Esophagus squamous epithelium (tissue), 5 donors: ENCODE data around the gene TXNDC11. TPM values are rescaled to one million over a fixed set of nuclear protein-coding genes. Genes with fewer than 3 reads are reported as not detected.
A peak's percentile ranks its signal among the peaks of the same experiment; 100 is the strongest.

Source experiments
- DNase-seq: peaks from one replicate; lab custom pipeline; 2025; lab: John Stamatoyannopoulos, UW
- H3K27ac ChIP-seq, 4 donors: fragments of 200-600 bp; sonication (generic); one replicate each; pipeline ENCODE4 v1.5.1; 2016 to 2019; ENCODE audit warnings: mild to moderate bottlenecking in 1 of 4
- H3K27me3 ChIP-seq, 4 donors: fragments of 200-600 bp; sonication (generic); 1 replicate in 3 of 4; 2 replicates in 1 of 4; pipeline versions ENCODE4 v1.5.1 to v1.6.0; 2017 to 2021; ENCODE audit warnings: antibody characterized with exemption in 1 of 4
- H3K36me3 ChIP-seq, 3 donors: fragments of 200-600 bp; sonication (generic); one replicate each; pipeline ENCODE4 v1.5.1; 2016 to 2019
- H3K4me1 ChIP-seq, 3 donors: fragments of 200-600 bp; sonication (generic); one replicate each; pipeline ENCODE4 v1.5.1; 2017 to 2019
- H3K4me3 ChIP-seq, 4 donors: fragments of 200-600 bp; sonication (generic); 1 replicate in 3 of 4; 2 replicates in 1 of 4; pipeline ENCODE4 v1.5.1; 2016 to 2019; ENCODE audit warnings: mild to moderate bottlenecking in 2 of 4, moderate library complexity in 1 of 4
- H3K9me3 ChIP-seq, 3 donors: fragments of 200-600 bp; sonication (generic); one replicate each; pipeline ENCODE4 v1.5.1; 2016 to 2019
- CTCF ChIP-seq, 6 experiments: fragments of 450-650 bp in 4 of 6; fragments of 200-600 bp in 2 of 6; sonication (generic) in 2 of 6; IDR thresholded peaks; one replicate each; pipeline ENCODE4 v1.5.1; 2016 to 2019; ENCODE audit warnings: antibody characterized with exemption in 6 of 6, mild to moderate bottlenecking in 4 of 6, moderate library complexity in 4 of 6
- POLR2A ChIP-seq, 4 donors: fragments of 450-650 bp; IDR thresholded peaks; one replicate each; pipeline ENCODE4 v1.6.1; 2017; ENCODE audit warnings: antibody characterized with exemption in 4 of 4, mild to moderate bottlenecking in 4 of 4, moderate library complexity in 3 of 4
- WGBS, 2 donors: methylation state at CpG; one replicate each; pipeline ENCODE4 v1.1.5; 2018; 5-methylcytosine and 5-hydroxymethylcytosine counted together
- intact Hi-C: fragments of 100-400 bp; cut with DNase I; formaldehyde crosslinking; loops from one replicate; pipeline ENCODE4 v1.15.0; 2022
- total RNA-seq, 4 donors: library from RNA; depleted of rRNA; stranded (reverse); fragments of >200 nt; gene quantifications; one replicate each; pipeline ENCODE4 v1.1.0, GENCODE V29; 2016
- donor health status: DM: yes; HTN: yes; CAD: no.

Gene TXNDC11
- total RNA-seq, 4 donors from 2014 or later = 26.0 to 39.1 (median 35.9) TPM

DNA sequence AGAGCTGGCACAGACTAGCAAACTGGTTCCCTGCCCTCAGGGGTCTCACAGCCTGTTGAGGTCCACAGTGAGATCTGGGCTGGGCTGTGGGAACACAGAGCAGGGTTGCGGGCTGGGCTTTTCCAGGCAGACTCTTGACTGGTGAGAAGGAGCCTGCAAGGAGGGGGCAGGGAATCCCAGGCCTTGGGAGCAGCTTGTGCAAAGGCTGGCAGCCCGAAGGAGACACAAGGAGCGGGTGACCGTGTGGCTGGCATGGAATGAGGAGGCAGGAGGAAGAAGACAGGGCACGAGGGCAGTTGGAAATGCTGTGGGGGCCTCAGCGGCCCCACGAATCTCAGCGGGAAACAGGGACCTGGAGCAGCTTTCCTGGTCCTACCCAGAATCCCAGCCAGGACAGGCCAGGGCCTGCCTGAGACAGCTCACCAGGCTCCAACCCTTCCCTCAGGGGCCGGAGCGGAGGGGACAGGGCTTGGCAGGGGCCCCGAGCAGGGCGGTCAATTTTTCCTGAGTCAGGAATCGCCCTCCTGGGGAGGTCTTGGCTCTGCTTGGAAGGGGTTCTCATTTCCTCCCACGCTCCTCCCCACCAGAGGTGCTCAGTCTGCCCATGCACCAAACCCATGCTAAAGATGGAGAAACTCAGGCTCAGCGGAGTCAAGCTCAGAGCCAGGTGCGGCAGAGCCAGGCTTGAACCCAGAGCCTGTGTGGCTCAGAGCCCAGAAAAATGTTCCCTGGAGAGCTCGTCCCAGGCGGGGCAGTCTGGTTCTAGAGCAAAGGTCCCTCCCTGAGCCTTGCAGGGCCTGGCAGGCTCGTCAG is 83.6 kb downstream of the TXNDC11 start:
- TF ChIP-seq CTCF (IDR thresholded peaks at IDR 0.05) = no peak
- TF ChIP-seq POLR2A (IDR thresholded peaks at IDR 0.05) = no peak
- Histone ChIP-seq H3K27me3 (no peaks in the 10 kb centered on the region), H3K4me1 (peaks cover 4 to 22% (median 9%) of the 10 kb centered on the region in 3 donors), H3K27ac (peak overlapping the region; percentile 61 to 84 (median 70)), H3K9me3 (no peaks in the 10 kb centered on the region), H3K36me3 (no peaks in the 10 kb centered on the region), H3K4me3 (no peak overlapping the region)
- DNase-seq = no peak
- intact Hi-C loops = no loop called here
- WGBS, 2 donors = 30 to 55% methylated on average over 5 to 18 of the region's 19 CpGs

- H3K9me3 ChIP-seq = no peaks in the 10 kb centered on the region
- 88 to 92% methylated on average over 6 to 8 of the region's 8 CpGs for WGBS, 2 donors
- DNase-seq = no peak
- no peak overlapping the region for H3K4me3 ChIP-seq
- no peak for TF ChIP-seq POLR2A (IDR thresholded peaks at IDR 0.05)
- peaks cover 4 to 22% (median 9%) of the 10 kb centered on the region in 3 donors for H3K4me1 ChIP-seq
- H3K36me3 ChIP-seq = no peaks in the 10 kb centered on the region
- intact Hi-C loops = no loop called here
- no peaks in the 10 kb centered on the region for H3K27me3 ChIP-seq
- no peak overlapping the region for H3K27ac ChIP-seq
Observed at GRCh38 chr16:11657556-11657955, 85.1 kb downstream of the TXNDC11 start.

DNA sequence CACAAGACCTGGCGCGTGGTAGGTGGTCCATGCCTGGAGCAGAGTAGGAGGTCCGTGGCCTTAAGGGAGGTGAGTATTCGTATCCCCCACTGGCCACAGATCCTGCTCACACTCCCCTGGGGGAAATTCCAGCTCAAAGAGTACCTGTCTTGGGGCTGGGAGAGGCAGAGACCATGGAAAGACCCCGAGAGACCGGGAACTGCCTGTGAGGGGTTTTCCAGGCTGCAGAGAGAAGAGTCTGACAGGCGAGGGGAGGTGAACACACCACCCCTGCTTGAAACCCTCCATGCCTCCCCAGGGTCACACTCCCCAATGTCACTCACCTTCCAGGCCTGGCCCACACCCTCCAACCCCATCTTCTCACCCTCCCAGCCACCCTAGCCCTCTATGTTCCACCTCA is 87.0 kb downstream of the TXNDC11 start:
- no peak overlapping the region for H3K27ac ChIP-seq
- intact Hi-C loops = no loop called here
- H3K36me3 ChIP-seq = no peaks in the 10 kb centered on the region
- TF ChIP-seq CTCF (IDR thresholded peaks at IDR 0.05) (no peak), POLR2A (IDR thresholded peaks at IDR 0.05) (no peak)
- WGBS, 2 donors = 67 to 89% methylated on average over 1 to 5 of the region's 7 CpGs
- DNase-seq = no peak
- no peaks in the 10 kb centered on the region for H3K9me3 ChIP-seq
- no peak overlapping the region for H3K4me3 ChIP-seq
- no peaks in the 10 kb centered on the region for H3K27me3 ChIP-seq
- H3K4me1 ChIP-seq = peaks cover 4 to 29% (median 9%) of the 10 kb centered on the region in 3 donors

GRCh38 chr16:11651796-11652195 is 90.9 kb downstream of the TXNDC11 start:
- Histone ChIP-seq H3K4me1 (peaks cover 0 to 7% (median 0%) of the 10 kb centered on the region in 3 donors), H3K27ac (no peak overlapping the region), H3K4me3 (no peak overlapping the region), H3K27me3 (no peaks in the 10 kb centered on the region), H3K9me3 (no peaks in the 10 kb centered on the region), H3K36me3 (no peaks in the 10 kb centered on the region)
- DNase-seq = no peak
- 18 to 44% methylated on average over 8 of the region's 8 CpGs for whole genome bisulfite sequencing, 2 donors
- intact Hi-C loops = no loop called here
- no peak for TF ChIP-seq POLR2A (IDR thresholded peaks at IDR 0.05)
- TF ChIP-seq CTCF (IDR thresholded peaks at IDR 0.05) = no peak

- Histone ChIP-seq H3K9me3 (no peaks in the 10 kb centered on the region), H3K27me3 (no peaks in the 10 kb centered on the region), H3K36me3 (no peaks in the 10 kb centered on the region), H3K27ac (no peak overlapping the region), H3K4me1 (peaks cover 0 to 7% (median 0%) of the 10 kb centered on the region in 3 donors), H3K4me3 (no peak overlapping the region)
- TF ChIP-seq POLR2A (IDR thresholded peaks at IDR 0.05) (no peak), CTCF (IDR thresholded peaks at IDR 0.05) (no peak)
- 69 to 72% methylated on average over 7 to 16 of the region's 18 CpGs for WGBS, 2 donors
- intact Hi-C loops = no loop called here
- DNase-seq = no peak
Observed at GRCh38 chr16:11650641-11651591, 91.7 kb downstream of the TXNDC11 start.
